IPS-15b (cell line): ENCODE data around the gene POLR2I.

ENCODE experiments used
- H3K27me3 ChIP-seq: one replicate; pipeline ENCODE4 v1.6.1; 2013; ENCODE audit warnings: low read length; ENCODE audit not compliant: control insufficient read depth, insufficient read depth
- H3K36me3 ChIP-seq: one replicate; pipeline ENCODE4 v1.6.1; 2013; ENCODE audit warnings: low read length; ENCODE audit not compliant: control insufficient read depth, insufficient read depth
- H3K4me1 ChIP-seq: one replicate; pipeline ENCODE4 v1.6.1; 2013; ENCODE audit warnings: mild to moderate bottlenecking, low read length; ENCODE audit not compliant: control insufficient read depth, insufficient read depth
- H3K4me3 ChIP-seq: one replicate; pipeline ENCODE4 v1.5.1; 2013; ENCODE audit warnings: low read depth, low read length
- H3K9ac ChIP-seq: one replicate; pipeline ENCODE4 v1.6.1; 2013; ENCODE audit warnings: low read depth, mild to moderate bottlenecking, low read length
- H3K9me3 ChIP-seq: one replicate; pipeline ENCODE4 v1.6.1; 2013; ENCODE audit warnings: mild to moderate bottlenecking, low read length; ENCODE audit not compliant: control insufficient read depth, insufficient read depth

Gene POLR2I

GRCh38 chr19:36121486-36122124 is 6.9 kb upstream of the POLR2I start:
- H3K27me3 ChIP-seq, result no peaks in the 10 kb centered on the region
- H3K36me3 ChIP-seq, result peaks cover 26% of the 10 kb centered on the region
- H3K4me3 ChIP-seq, result no peak overlapping the region
- no peaks in the 10 kb centered on the region for H3K9me3 ChIP-seq
- peaks cover 5% of the 10 kb centered on the region for H3K4me1 ChIP-seq
- no peak overlapping the region for H3K9ac ChIP-seq

- Histone ChIP-seq H3K9me3 (no peaks in the 10 kb centered on the region), H3K4me3 (no peak overlapping the region), H3K36me3 (peaks cover 26% of the 10 kb centered on the region), H3K4me1 (peaks cover 5% of the 10 kb centered on the region), H3K9ac (no peak overlapping the region), H3K27me3 (no peaks in the 10 kb centered on the region)
Measured at GRCh38 chr19:36120984-36121358, 6.3 kb upstream of the POLR2I start.

- no peak overlapping the region for H3K4me3 ChIP-seq
- H3K27me3 ChIP-seq, result no peaks in the 10 kb centered on the region
- H3K9ac ChIP-seq, result no peak overlapping the region
- H3K9me3 ChIP-seq, result no peaks in the 10 kb centered on the region
- peaks cover 5% of the 10 kb centered on the region for H3K4me1 ChIP-seq
- H3K36me3 ChIP-seq, result peaks cover 23% of the 10 kb centered on the region
Measured at GRCh38 chr19:36120092-36120983, 5.7 kb upstream of the POLR2I start.

GRCh38 chr19:36116344-36116637 is 1.6 kb upstream of the POLR2I start:
- peak overlapping the region; percentile 98 for H3K4me3 ChIP-seq
- H3K9me3 ChIP-seq, result no peaks in the 10 kb centered on the region
- peaks cover 20% of the 10 kb centered on the region for H3K36me3 ChIP-seq
- no peaks in the 10 kb centered on the region for H3K27me3 ChIP-seq
- no peak overlapping the region for H3K9ac ChIP-seq
- H3K4me1 ChIP-seq, result peaks cover 9% of the 10 kb centered on the region

- Histone ChIP-seq H3K9me3 (no peaks in the 10 kb centered on the region), H3K4me3 (peak within 1 kb of the TSS; percentile 98), H3K9ac (peak within 1 kb of the TSS; percentile 81), H3K27me3 (no peaks in the 10 kb centered on the region), H3K4me1 (peaks cover 14% of the 10 kb centered on the region), H3K36me3 (peaks cover 20% of the 10 kb centered on the region)
Measured at GRCh38 chr19:36115453-36116343, 1.0 kb upstream of the POLR2I start, which contains the start of gene TBCB. Gene TBCB (plus strand): TSS chr19:36115468. CDS start chr19:36115561, 93 bp downstream.

GRCh38 chr19:36113894-36114720 is 568 bp downstream of the POLR2I start:
- Histone ChIP-seq H3K4me1 (peaks cover 11% of the 10 kb centered on the region), H3K9me3 (no peaks in the 10 kb centered on the region), H3K4me3 (peak overlapping the region; percentile 98), H3K27me3 (no peaks in the 10 kb centered on the region), H3K36me3 (peaks cover 17% of the 10 kb centered on the region), H3K9ac (peak overlapping the region; percentile 81)

GRCh38 chr19:36113425-36113824 is 1.2 kb downstream of the POLR2I start:
- Histone ChIP-seq H3K27me3 (no peaks in the 10 kb centered on the region), H3K36me3 (peaks cover 14% of the 10 kb centered on the region), H3K9ac (no peak overlapping the region), H3K4me1 (peaks cover 11% of the 10 kb centered on the region), H3K9me3 (no peaks in the 10 kb centered on the region), H3K4me3 (peak overlapping the region; percentile 98)

- H3K4me3 ChIP-seq, result no peak overlapping the region
- no peak overlapping the region for H3K9ac ChIP-seq
Measured at GRCh38 chr19:36112678-36113077, 2.0 kb downstream of the POLR2I start.

GRCh38 chr19:36111200-36111539 is 3.5 kb downstream of the POLR2I start:
- Histone ChIP-seq H3K9me3 (no peaks in the 10 kb centered on the region), H3K4me3 (no peak overlapping the region), H3K9ac (no peak overlapping the region), H3K36me3 (peaks cover 14% of the 10 kb centered on the region), H3K4me1 (peaks cover 11% of the 10 kb centered on the region), H3K27me3 (no peaks in the 10 kb centered on the region)

More at GRCh38 chr19:36112678-36113077, 2.0 kb downstream of the POLR2I start:
- Histone ChIP-seq H3K4me1 (peaks cover 11% of the 10 kb centered on the region), H3K9me3 (no peaks in the 10 kb centered on the region), H3K27me3 (no peaks in the 10 kb centered on the region), H3K36me3 (peaks cover 14% of the 10 kb centered on the region)

- no peaks in the 10 kb centered on the region for H3K9me3 ChIP-seq
- no peaks in the 10 kb centered on the region for H3K27me3 ChIP-seq
- H3K4me1 ChIP-seq, result peaks cover 11% of the 10 kb centered on the region
- no peak within 1 kb of the TSS for H3K4me3 ChIP-seq
- H3K9ac ChIP-seq, result no peak within 1 kb of the TSS
- H3K36me3 ChIP-seq, result peaks cover 14% of the 10 kb centered on the region
Measured at GRCh38 chr19:36110487-36111199, 4.0 kb downstream of the POLR2I start, which contains the start of gene OVOL3. Gene OVOL3 (plus strand): TSS chr19:36111143. CDS start chr19:36111203, 60 bp downstream.
